ENCODE measurements around the gene GRHL1. TPM values are rescaled to one million over a fixed set of nuclear protein-coding genes. Genes with fewer than 3 reads are reported as not detected.

GRHL1 gene
- total RNA-seq, 4 donors from 2014 or later, result 0.24 to 2.8 (median 1.4) TPM

DNA sequence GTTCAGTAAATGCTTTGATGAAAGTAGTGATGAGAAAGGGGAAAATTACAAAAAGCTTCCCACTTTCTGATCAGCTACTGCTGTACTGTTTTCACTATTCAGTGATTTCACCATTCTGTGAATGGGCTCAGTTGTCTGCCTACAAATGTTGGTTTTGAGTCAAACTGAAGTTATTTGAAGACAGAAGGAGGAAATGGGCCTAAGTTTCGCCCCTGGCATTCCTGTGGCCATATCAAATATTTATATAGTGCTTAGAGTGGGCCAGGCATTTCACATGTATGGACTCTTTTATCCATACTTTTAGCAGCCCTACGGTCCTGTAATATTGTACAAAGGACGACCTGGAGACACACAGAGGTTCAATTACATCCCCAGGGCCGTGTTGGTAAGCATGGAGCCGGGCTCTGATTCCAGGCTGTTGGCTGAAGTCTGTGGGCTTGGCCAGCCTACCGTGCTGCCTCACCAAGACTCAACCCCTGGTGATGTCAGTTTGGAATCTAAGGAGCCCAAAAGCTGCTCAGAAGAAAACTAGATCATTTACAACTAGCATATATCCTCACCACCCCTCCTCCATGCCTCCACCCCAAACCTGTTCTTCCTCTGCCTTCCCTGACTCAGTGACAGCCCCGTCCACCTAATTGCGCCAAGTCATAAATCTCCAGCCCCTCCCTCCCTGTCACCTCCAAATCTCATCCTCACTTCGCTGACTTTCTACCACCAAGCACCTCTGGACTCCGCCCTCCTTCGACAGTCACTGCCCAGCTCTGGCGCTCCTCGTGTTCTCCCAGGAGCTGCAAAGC lies 10.1 kb upstream of the GRHL1 start:
- intact Hi-C loops (cut with DNase I; ENCODE audit: low total_unique reads), result no loop called here

DNA sequence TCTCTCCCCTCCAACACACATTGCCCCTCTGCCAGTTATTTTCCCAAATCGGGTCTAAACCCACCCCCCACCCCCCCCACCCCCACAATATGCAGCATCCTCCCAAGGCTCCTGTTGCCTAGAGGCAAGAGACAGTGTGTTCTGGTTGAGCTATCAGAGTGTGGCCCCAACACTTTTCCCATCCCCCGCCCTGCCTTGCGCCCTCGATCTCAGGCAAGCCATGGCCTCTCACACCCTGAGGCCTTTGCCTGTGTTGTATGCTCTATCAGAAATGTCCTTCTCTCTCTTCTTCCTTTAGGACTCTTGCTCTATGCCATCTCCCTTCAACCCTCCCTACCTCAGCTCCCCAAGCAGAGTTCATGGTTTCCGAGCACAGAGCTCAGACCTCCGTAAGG lies 9.5 kb upstream of the GRHL1 start:
- TF ChIP-seq, protein P1, sequence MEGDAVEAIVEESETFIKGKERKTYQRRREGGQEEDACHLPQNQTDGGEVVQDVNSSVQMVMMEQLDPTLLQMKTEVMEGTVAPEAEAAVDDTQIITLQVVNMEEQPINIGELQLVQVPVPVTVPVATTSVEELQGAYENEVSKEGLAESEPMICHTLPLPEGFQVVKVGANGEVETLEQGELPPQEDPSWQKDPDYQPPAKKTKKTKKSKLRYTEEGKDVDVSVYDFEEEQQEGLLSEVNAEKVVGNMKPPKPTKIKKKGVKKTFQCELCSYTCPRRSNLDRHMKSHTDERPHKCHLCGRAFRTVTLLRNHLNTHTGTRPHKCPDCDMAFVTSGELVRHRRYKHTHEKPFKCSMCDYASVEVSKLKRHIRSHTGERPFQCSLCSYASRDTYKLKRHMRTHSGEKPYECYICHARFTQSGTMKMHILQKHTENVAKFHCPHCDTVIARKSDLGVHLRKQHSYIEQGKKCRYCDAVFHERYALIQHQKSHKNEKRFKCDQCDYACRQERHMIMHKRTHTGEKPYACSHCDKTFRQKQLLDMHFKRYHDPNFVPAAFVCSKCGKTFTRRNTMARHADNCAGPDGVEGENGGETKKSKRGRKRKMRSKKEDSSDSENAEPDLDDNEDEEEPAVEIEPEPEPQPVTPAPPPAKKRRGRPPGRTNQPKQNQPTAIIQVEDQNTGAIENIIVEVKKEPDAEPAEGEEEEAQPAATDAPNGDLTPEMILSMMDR (IDR thresholded peaks at IDR 0.05), result no peak
- intact Hi-C loops (cut with DNase I; ENCODE audit: low total_unique reads), result no loop called here
- H3K4me3 ChIP-seq, result no peak overlapping the region
- no peaks in the 10 kb centered on the region for H3K36me3 ChIP-seq
- no peak for DNase-seq
- no peaks in the 10 kb centered on the region for H3K4me1 ChIP-seq
- no peaks in the 10 kb centered on the region for H3K27me3 ChIP-seq
- no peaks in the 10 kb centered on the region for H3K9me3 ChIP-seq
- H3K27ac ChIP-seq, result no peak overlapping the region

More for the DNA sequence above, 10.1 kb upstream of the GRHL1 start:
- Histone ChIP-seq H3K27me3 (no peaks in the 10 kb centered on the region), H3K27ac (no peak overlapping the region), H3K4me1 (no peaks in the 10 kb centered on the region), H3K9me3 (no peaks in the 10 kb centered on the region), H3K36me3 (no peaks in the 10 kb centered on the region), H3K4me3 (no peak overlapping the region)
- no peak for DNase-seq
- TF ChIP-seq POLR2A (IDR thresholded peaks at IDR 0.05), result no peak
- TF ChIP-seq, protein P1 (IDR thresholded peaks at IDR 0.05), result no peak

DNA sequence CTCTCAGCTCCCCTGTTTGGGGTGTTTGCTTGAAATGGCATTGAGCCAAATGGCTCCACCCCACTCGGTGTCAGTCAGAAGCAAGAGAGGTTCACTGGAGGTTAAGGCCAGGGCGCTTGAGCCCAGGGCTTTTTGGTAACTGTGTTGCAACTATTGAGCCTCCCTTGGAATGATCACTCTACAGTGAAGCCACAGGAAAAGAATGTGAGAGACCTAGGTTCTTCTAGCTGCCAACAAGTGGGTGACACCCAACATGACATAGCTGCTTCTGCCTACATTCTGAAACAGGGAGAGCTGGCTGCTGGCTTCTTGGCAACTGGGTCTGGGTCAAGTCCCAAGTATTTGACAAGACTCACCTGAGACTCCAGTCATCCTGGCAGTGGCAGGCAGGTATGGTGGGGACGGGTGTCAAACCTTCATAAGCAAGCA lies 7.1 kb upstream of the GRHL1 start:
- intact Hi-C loops (cut with DNase I; ENCODE audit: low total_unique reads), result no loop called here
- TF ChIP-seq POLR2A (IDR thresholded peaks at IDR 0.05), result no peak
- TF ChIP-seq, protein P1 (IDR thresholded peaks at IDR 0.05), result no peak
- H3K27ac ChIP-seq, result no peak overlapping the region
- no peak overlapping the region for H3K4me3 ChIP-seq
- H3K4me1 ChIP-seq, result no peaks in the 10 kb centered on the region
- no peaks in the 10 kb centered on the region for H3K27me3 ChIP-seq
- H3K9me3 ChIP-seq, result no peaks in the 10 kb centered on the region
- DNase-seq, result no peak
- H3K36me3 ChIP-seq, result no peaks in the 10 kb centered on the region

DNA sequence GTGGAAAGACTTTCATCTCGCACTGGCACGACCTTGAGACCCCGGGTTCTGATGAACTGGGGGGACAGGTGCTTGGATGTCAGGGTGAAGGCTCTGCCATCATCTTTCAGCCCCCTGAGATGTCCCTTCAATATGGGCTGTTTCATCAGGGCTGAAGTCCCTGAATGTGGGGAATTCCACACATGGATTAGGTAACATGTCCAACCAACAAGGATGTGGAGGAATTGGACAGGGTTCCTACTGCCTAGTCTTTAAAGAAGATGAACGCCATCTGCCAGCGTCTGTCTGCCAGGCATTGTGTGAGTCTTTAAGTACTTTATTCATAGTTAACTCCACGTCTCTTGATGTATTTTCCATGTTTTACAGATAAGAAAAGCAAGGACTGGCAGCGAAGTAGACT lies 5.9 kb upstream of the GRHL1 start:
- intact Hi-C loops (cut with DNase I; ENCODE audit: low total_unique reads), result no loop called here
- H3K27ac ChIP-seq, result no peak overlapping the region

DNA sequence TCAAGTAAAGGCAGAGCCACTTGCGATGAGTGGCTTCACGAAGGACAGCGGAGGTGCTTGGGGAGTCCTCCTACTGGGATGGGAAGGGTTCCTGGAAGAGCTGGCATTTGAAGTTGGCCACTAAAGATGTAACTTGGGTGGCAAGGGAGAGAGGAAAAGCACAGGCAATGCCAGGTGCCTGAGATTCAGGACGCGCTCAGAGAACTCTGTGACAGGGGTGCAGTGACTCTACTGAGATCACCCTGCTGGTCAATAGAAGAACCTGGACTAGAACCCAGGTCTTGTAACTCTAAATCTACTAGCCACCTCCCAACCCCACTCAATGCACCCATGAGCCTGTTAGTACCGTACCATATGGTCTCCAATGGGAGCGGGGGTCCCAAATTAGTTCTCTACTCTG lies 5.4 kb upstream of the GRHL1 start:
- Histone ChIP-seq H3K27me3 (no peaks in the 10 kb centered on the region), H3K36me3 (no peaks in the 10 kb centered on the region), H3K27ac (no peak overlapping the region), H3K4me1 (no peaks in the 10 kb centered on the region), H3K4me3 (no peak overlapping the region), H3K9me3 (no peaks in the 10 kb centered on the region)
- no peak for DNase-seq
- intact Hi-C loops (cut with DNase I; ENCODE audit: low total_unique reads), result no loop called here
- TF ChIP-seq, protein P1 (IDR thresholded peaks at IDR 0.05), result no peak
- no peak for TF ChIP-seq POLR2A (IDR thresholded peaks at IDR 0.05)

More for the DNA sequence above, 5.9 kb upstream of the GRHL1 start:
- H3K36me3 ChIP-seq, result no peaks in the 10 kb centered on the region
- no peaks in the 10 kb centered on the region for H3K4me1 ChIP-seq
- no peak overlapping the region for H3K4me3 ChIP-seq
- no peak for DNase-seq
- no peaks in the 10 kb centered on the region for H3K27me3 ChIP-seq
- TF ChIP-seq, protein P1 (IDR thresholded peaks at IDR 0.05), result no peak
- TF ChIP-seq POLR2A (IDR thresholded peaks at IDR 0.05), result no peak
- no peaks in the 10 kb centered on the region for H3K9me3 ChIP-seq
